ENCODE results near the gene MSI2.

DNA sequence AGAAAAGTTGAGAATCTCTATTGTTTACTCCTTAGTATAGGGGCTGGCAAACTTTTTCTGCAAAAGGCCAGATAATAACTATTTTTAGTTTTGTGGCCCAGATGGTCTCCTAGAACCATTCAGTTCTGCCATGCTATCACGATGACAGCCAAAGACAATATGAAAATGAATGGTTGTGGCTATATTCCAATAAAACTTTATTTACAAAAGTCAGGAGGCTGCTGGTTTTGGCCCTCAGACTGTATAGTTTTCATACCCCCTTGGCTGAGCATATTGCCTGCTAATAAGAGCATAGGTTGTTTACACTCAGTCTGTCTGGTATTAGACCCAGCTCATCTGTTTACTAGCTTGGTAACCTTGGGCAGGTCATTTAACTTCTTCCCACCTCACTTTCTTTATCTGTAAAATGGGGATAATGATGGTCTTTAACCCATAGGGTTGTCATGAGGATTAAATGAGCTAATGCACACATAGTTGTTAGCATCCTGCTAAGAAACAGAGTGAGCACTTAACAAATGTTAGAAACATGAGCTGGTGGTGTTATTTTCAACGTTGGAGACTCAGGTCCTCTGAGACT is 156.3 kb downstream of the MSI2 start:
- TF ChIP-seq, protein P1, sequence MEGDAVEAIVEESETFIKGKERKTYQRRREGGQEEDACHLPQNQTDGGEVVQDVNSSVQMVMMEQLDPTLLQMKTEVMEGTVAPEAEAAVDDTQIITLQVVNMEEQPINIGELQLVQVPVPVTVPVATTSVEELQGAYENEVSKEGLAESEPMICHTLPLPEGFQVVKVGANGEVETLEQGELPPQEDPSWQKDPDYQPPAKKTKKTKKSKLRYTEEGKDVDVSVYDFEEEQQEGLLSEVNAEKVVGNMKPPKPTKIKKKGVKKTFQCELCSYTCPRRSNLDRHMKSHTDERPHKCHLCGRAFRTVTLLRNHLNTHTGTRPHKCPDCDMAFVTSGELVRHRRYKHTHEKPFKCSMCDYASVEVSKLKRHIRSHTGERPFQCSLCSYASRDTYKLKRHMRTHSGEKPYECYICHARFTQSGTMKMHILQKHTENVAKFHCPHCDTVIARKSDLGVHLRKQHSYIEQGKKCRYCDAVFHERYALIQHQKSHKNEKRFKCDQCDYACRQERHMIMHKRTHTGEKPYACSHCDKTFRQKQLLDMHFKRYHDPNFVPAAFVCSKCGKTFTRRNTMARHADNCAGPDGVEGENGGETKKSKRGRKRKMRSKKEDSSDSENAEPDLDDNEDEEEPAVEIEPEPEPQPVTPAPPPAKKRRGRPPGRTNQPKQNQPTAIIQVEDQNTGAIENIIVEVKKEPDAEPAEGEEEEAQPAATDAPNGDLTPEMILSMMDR (IDR thresholded peaks at IDR 0.05; ENCODE audit: extremely low read depth in 1 of 2, insufficient read depth in 1 of 2, low read depth in 1 of 2, low read length in 2 of 2) = no peak
- no peak for TF ChIP-seq POLR2AphosphoS5 (IDR thresholded peaks at IDR 0.05; ENCODE audit: insufficient read depth, low read depth, low read length)
- no peak for TF ChIP-seq POLR2A (IDR thresholded peaks at IDR 0.05; ENCODE audit: low read depth, low read length)
- no peak for TF ChIP-seq FOS (IDR thresholded peaks at IDR 0.05; ENCODE audit: borderline replicate concordance, insufficient read depth, low read length)
- TF ChIP-seq EZH2 (IDR thresholded peaks at IDR 0.05; ENCODE audit: borderline replicate concordance, low read depth, low read length, severe bottlenecking) = no peak
- no peak for TF ChIP-seq MYC (IDR thresholded peaks at IDR 0.05; ENCODE audit: low read depth, low read length)
- TF ChIP-seq, protein P2, sequence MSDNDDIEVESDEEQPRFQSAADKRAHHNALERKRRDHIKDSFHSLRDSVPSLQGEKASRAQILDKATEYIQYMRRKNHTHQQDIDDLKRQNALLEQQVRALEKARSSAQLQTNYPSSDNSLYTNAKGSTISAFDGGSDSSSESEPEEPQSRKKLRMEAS (IDR thresholded peaks at IDR 0.05; ENCODE audit: insufficient read depth, insufficient read length) = no peak

Data from endothelial cell of umbilical vein (primary cell).